Ramos (cell line): ENCODE data around the gene CCDC47.
"Not testable (repeated sequence)": the region's sequence is repeated elsewhere in the genome, so short reads cannot be mapped to it uniquely, and the experiment has no call there.

Experiments used
- in situ Hi-C: fragments of 300-500 bp; cut with MboI; formaldehyde crosslinking; loops from one replicate; pipeline ENCODE4 v1.14.3; 2022; ENCODE audit warnings: low sequenced_read_pairs; ENCODE audit not compliant: unreplicated experiment

CCDC47 gene

GRCh38 chr17:63773272-63774140 is at the start of gene CCDC47:
Gene CCDC47, minus strand, starts transcription at chr17:63773597. Its CDS starts 7,422 bp downstream, at chr17:63766175.
- in situ Hi-C loops: no loop called here

DNA sequence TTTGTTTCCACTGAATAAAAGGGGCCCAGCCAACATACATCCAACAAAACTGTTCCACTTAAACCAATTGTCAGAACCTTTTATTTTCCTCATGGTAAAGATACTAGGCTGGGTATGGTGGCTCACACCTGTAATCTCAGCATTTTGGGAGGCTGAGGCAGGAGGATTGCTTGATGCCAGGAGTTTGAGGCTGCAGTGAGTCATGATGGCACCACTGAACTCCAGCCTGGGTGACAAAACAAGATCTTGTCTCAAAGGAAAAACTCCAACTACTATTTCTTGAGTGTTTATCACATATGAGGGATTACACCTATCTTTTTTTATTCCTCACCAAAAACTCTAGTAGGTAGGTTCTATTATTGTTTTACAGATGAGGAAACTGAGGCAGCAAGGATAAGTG is 49.1 kb upstream of the CCDC47 start:
- in situ Hi-C loops: no loop called here

- in situ Hi-C loops: no loop called here
Measured at GRCh38 chr17:63821804-63822203, 48.4 kb upstream of the CCDC47 start.

DNA sequence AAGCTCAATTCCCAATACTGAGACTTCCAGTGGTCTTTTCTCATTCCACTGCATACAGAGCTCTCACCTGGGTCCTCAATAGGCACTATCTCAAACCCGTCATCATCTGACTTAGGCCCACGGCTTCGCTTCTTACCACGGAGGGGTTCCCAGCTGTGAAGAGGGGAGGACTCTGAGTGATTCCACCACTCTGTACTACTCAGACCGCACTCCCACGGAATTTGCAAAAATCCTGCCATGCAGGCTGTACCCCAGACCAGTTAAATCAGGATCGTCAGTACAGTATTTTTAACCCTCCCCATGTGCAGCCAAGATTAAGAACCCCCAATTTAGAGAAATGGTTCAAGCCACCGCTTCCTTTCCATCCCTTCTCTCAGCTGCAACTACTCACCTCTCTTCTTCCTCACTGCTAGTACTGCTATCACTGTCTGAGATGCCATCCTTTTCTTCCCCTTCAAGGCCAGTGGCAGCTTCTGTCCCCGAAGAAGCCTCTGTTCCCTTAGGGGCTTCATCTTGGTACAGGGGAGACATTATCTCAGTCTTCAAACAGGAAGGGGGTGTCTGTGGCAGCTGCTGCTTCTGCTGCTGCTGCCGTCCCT is 47.7 kb upstream of the CCDC47 start:
- in situ Hi-C loops: no loop called here

DNA sequence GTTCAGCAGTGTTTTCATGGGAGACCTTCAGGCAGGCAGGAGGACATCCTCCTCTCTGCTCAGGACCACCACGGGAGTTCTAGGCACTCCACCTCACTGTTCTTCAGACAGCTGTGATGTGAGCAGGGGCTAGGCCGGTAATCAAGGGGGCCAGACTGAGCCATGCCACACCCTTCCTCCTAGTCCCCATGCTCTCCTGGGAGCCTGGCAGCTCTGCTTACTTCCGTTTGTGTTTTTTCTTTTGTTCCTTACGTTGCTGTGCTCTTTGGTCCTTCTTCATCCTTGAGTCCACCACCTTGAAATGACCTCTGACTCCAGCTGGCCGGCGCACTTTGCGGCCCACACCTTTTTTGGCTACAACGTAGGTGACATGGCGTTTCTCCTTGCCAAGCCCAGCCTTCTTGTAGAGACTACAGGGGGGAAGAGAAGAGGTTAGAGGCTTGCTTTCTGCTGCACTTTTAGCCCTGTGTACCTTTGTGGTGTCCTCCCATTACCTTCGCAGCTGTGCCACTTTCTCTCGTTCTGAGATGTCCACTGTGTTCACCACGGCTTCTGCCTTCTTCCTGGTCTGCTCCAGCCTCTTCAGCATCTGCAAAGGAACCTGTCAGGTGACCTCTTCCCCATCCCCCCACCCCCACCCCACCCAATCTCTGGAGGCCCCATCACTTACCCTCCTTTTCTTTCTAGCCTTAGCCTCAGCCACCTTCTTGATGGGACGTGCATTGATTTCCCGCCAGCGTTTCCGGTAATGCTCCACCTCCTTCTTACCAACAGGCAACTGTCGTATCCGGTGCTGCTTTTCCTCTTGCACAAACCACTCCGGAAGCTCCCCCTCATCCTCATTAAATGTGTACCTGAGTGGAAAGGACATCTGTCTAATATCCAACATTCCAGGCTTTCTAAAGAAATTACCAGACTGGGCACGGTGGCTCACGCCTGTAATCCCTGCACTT is 46.5 kb upstream of the CCDC47 start:
- in situ Hi-C loops: no loop called here

DNA sequence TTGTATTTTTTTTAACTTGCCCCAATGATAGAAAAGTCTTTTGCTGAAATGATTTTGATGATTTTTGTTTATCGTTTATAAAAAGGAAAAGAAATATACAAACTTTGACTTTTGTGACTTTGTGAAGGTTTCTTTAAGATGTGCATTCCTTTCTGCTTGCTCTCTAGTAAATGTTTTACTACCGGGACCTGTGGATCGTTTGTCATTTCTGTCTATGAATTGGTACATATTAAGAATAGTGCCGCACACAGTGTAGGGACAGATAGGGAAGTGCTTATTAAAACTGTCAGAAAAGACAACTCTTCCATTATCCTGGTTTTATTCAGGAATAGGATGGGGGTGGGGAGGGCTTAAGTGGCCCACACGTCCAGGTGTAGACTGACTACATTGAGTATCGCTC is 45.7 kb upstream of the CCDC47 start:
- in situ Hi-C loops: no loop called here

- in situ Hi-C loops: no loop called here
Measured at GRCh38 chr17:63817736-63818385, 44.5 kb upstream of the CCDC47 start.

DNA sequence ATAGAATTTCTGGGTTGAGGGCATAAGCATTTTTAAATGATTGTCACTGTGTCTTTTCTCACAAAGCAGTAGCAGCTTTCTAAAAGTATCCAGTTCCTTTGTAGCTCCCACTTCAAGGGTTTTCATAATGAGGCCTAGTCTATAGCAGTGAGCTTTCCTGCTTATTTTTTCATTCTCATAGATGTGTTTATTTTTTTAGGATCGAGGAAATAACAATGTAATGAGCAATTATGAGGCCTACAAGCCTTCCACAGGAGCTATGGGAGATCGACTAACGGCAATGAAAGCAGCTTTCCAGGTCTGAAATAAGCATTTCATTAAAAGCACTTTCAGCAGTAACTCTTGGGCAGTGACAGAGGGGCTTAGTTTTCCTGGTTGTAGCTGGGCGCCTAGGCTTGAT is 43.3 kb upstream of the CCDC47 start:
- in situ Hi-C loops: no loop called here

GRCh38 chr17:63816123-63816522 is 42.7 kb upstream of the CCDC47 start:
- in situ Hi-C loops: no loop called here

DNA sequence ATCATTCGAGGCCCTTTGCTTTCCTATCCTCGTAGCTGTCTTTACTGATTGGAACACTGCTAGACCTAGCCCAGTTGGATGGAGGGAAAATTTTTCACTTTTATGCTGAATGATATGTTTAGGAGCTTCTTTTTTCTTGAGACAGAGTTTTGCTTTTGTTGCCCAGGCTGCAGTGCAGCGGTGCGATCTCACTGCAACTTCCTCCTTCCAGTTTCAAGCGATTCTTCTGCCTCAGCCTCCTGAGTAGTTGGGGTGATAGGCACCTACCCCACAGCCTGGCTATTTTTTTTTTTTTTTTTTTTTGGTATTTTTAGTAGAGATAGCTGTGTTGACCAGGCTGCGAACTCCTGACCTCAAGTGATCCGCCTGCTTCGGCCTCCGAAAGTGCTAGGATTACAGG is 36.6 kb upstream of the CCDC47 start:
- in situ Hi-C loops: no loop called here

DNA sequence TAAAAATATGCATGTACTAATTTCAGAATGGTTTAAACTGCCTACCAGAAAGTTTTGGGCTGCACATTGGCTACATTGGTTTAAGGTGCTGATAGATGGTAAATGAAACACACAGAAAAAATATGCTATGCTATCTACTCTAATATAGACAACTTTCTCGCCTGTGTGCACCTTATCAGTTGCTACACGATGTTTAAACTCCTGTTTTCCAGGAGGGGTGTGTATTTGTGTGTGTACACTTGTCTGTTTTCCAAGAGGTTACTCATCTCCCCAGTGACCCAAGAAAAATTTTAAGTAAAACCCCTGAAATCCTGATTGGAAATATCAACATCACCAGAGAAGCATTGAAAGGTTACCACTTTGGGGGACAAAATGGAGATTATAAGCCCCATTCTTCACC is 32.2 kb upstream of the CCDC47 start:
- in situ Hi-C loops: no loop called here

- in situ Hi-C loops: no loop called here
Measured at GRCh38 chr17:63804328-63804727, 30.9 kb upstream of the CCDC47 start.

DNA sequence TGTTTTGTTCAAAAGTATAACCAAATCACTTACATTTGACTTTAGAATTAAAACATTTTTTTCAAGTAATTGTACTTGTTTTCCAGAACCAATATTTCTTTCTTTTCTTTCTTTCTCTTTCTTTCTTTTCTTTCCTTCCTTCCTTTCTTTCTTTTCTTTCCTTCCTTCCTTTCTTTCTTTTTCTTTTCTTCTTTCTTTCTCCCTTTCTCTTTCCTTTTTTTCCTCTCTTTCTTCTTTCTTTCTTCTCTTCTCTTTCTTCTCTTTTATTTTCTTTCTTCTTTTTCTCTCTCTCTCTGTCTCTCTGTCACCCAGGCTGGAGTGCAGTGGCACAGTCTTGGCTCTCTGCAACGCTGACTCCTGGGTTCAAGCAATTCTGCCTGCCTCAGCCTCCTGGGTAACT is 27.4 kb upstream of the CCDC47 start:
- in situ Hi-C loops: no loop called here

GRCh38 chr17:63798572-63799106 is 25.2 kb upstream of the CCDC47 start:
- in situ Hi-C loops: no loop called here

DNA sequence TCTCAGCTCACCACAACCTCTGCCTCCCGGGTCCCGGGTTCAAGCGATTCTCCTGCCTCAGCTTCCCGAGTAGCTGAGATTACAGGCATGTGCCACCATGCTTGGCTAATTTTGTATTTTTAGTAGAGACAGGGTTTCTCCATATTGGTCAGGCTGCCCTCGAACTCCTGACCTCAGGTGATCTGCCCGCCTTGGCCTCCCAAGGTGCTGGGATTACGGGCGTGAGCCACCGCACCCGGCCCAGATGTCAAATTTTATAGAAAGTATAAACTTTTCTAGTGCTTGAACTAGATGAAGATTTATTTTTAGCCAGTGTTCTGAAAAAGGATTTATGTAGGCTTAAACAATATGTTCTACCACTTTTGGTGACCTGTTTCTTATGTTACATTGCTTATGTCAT is 23.0 kb upstream of the CCDC47 start:
- in situ Hi-C loops: not testable (repeated sequence)

GRCh38 chr17:63792055-63792729 is 18.8 kb upstream of the CCDC47 start:
- in situ Hi-C loops: no loop called here

GRCh38 chr17:63790057-63790456 is 16.7 kb upstream of the CCDC47 start:
- in situ Hi-C loops: no loop called here

GRCh38 chr17:63786971-63787711 is 13.7 kb upstream of the CCDC47 start:
- in situ Hi-C loops: no loop called here

GRCh38 chr17:63786117-63786516 is 12.7 kb upstream of the CCDC47 start:
- in situ Hi-C loops: no loop called here
